T-helper 2 cell (primary cell): ENCODE measurements around the gene HES6.
A peak's percentile ranks its signal among the peaks of the same experiment; 100 is the strongest.

Source experiments
- DNase-seq, 5 experiments: peaks; one replicate each; pipeline versions ENCODE4 v3.0.0 to v3.0.0-alpha.2; 2012 to 2022

HES6 gene

DNA sequence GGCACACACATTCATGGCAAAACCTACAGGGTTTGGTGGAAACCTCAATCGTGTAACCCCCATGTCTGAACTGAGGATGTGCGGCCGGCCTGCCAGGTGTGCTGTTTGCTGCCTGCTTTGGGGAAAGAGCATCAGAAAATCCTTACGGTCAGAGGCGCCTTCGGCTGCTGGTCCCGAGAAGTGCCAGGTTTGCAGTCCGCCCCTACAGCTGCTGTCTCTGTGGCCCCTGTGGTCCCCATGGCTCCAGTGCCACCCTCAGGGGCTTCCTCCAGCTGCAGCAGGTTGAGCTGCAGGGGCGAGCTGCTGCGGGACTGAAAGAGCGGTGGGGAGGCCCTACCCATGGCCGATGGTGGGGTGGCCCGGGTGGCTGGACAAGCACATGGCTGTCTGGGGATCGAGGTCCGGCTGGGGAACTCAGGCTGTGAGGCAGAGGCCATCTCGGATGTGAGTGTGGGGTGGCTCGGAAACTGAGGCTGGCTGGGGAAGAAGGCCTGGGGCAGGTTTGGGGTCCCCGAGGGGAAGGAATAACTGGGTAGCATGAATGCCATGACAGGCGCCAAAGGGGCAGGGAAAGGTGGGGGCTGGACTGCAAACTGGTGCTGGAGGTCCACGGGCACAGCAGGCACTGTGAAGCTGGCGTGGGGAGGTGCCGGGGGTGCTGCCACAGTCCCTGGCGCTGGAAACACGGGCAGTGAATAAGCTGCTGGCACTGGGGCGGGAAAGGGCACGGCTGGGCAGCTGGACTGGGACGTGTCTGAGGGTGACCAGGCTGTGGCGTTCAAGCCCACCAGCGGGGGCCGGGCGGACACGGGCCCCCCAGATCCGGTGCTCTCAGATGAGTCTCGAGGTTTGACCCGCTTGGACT is 13.2 kb upstream of the HES6 start:
- DNase-seq: no peak

DNA sequence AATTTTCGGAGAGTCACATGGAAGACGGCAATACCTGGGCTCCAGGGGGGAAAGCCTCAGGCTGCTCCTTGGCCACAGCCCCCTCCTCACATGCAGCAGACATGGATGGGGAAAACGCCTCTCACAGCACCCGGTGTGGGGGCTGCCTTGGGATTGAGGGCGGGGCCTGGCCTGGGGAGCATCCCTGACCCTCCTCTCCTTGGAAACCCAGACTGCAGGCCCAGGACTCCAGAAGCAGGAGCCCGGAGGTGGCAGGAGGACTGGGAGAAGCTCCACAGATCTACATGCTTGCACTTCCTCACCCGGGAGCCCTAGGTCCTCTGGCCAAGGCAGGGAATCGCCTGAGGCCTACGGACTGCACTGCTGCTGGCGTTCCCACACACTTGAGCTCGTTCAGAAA is 12.1 kb upstream of the HES6 start:
- no peak for DNase-seq

DNA sequence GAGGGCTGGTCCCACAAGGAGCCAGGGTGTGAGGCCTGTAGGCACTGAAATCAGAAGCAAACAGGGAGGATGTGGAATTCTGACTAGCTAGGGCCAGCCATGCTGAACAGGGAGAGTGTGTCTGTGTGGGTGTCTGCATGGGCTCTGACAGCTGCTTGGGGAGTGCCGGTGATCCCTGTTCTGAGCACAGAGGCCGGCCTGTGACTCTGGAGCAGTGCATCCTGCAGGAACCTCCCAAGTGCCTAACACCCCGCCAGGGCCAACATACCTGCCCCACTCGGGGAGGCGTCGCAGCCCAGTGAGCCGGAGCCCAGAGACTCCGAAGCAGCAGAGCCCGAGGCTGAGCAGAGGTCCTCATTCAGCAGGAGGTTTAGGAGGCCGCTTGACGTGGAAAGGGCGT is 11.5 kb upstream of the HES6 start:
- no peak for DNase-seq

DNA sequence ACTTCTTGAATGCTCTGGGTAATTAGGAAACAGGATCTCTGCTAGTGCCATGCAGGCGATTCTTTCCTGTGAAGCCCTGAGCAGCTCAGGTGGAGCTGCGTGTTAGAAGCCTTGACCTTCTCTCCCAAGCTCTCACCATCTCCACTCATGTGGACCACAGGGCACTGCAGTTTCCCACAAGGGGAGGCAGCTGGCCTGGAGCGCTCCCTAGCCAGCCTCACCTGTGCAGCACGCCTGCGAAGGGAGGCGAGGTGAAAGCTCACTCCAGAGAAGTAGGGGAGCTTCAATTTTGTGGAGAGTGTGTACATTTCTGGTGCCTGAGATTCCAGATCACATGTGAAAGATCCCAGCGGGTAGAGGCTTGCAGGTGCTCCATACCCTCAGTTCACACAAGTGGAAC is 11.1 kb upstream of the HES6 start:
- DNase-seq: no peak

DNA sequence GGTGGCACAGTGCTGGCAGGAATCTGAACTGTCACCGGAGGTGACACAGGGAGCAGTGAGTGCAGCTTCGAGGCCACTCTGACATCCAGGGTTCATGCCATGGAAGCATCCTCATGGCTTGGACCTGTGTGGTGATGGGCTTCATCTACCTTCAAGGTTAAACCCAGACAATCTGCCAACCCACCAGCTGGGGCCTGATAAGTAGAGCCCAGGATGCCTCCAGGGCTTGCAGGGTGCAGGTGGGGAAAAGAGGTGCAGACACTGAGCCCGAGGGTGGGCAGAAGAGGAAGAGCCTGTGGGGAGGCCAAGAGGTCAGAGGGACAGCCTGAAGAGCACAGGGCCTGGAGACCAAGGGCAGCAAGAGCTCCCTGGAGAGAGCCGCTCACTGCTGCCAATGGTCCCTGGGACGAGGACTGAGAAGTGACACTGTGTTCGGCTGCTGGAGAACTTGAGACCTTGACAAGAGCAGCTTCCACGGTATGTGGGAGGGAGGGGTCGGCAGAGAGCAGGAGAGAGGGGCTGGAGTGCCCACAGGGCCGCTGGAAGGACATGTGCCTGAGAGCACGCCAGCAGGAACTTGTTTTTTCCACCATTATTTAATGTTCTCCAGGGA is 8.1 kb upstream of the HES6 start:
- DNase-seq: no peak

DNA sequence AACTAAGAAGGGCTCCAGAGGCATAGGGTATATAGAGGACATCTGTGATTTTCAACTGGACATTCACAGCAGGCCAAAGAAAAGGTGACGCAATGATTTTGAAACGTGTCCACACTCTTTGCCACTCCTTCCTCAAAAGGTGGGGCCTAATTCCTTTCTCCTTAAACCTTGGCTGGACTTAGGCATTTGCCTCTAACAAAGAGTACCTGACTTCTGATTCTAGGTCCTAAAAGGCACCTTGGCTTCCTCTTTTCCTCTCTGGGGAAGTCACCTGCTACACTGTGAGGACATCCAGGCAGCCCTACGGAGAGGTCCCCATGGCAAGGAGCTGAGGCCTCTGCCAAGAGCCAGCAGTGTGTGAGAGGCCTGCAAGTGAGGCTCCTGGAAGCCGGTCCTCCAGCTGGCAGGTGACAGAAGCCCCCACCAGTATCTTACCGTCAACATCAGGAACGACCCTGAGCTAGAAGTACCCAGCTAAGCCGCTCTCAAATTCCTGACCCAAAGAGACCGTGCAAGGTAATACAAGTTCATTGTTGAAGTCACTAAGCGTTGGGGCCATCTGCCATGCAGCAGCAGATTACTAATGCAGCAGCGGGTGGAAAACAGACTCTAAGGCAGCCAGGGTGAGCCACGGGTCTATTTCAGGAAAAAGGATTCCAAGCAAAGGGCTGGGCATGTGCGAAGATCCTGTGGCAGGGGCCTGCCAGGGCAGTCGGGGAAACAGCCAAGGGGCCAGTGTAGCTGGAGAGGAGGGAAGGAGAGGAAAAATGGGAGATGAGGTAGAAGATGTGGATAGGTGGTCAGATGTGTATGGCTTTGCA is 7.4 kb upstream of the HES6 start:
- no peak for DNase-seq

DNA sequence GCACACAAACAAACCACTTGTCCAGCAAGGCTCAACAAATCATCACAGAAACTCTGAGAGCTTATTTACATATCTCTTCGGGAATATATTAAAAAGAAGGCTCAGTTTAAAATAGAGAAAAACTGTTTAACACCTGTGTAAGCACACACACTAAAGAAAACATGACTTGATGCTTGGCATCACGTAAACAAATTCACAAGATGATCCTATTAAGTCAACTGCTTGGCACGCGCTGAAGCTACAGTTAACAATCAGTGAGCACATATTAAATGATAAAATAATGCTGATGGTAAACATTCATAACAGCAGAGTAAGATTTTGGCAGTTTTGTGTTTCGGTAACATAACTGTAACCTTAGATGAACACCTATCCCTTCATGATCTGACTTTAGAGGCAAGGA is 4.3 kb upstream of the HES6 start:
- DNase-seq: no peak

DNA sequence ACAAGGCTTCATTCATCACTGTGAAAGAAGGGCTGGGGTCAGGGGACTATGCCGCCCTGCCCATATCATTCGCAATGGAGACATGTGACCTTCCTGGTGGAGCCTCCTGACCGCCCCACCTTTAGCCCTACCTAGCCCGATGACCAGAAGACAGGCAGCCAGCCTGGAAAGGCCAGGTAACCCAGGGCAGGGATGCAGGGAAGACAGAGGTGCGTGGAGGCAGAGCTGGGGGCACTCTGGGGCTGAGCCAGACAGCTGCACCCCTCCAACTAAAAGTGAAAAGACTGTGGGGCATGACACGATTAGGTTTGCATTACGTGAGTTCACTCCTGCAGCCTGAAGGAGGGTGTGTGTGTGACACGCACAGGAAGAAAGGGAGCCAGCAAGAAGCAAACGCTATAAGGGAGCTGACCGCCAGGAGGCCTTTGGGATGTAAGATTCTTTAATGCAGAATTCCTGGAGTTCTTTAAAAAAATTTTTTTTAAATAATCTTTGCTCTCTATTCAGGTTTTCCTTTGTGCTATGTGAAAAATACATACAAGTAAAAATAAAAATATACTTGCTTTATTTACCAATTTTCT is 3.7 kb upstream of the HES6 start:
- DNase-seq: no peak

DNA sequence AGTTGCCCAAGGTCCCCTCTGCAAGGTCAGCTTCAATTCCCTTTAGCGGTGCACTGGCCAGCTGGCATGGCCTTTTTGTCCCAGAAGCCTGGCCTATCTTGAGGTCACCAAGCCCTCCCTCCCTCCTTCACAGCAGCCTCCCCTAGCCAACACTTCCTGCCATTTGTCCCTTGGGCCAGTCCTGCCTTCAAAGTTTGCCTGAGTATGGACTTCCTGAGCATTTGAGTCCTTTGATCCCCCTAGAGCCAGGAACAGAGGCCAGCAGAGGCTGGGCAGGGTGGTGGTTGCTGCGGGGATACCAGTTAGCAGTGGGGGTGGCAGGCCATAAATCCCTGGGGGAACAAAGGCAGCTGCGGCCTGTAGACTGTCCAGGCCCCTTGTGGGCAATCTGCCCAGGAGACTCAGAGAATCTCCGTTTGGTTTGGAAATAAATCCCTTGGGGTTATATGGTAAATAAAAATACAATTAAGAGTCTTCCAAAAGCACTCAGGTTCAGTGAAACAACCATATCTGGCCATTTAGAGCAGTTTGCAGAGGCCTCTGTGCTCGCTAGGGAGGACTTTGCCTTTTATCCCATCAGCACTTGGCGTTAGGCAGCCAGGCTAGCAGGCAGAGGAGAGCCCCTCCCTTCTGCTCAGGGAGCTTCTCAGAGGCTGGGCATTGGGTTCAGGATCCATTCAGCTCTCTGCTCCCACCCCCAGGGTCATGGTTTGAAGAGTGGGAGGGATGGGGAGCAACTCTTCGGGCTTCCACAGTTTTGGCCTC is 3.1 kb upstream of the HES6 start:
- no peak for DNase-seq

DNA sequence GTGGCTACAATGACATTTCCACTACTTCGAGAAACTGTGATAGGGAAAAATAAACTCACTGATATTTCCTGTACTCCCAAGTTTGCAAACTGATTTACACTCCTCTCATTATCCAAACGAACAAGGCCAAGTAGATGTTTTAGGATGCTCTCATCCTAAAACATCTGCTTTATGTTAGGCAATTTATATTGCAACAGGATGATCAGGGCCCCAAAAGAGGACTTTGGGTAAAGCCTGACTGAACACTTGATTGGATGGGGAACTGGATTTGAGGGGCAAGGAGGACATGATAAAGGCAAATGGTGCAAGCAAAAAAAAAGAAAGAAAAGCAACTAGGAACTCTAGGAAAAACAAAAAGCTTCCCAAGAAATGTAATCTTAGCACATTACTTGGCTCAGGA is 2.1 kb upstream of the HES6 start:
- no peak for DNase-seq

DNA sequence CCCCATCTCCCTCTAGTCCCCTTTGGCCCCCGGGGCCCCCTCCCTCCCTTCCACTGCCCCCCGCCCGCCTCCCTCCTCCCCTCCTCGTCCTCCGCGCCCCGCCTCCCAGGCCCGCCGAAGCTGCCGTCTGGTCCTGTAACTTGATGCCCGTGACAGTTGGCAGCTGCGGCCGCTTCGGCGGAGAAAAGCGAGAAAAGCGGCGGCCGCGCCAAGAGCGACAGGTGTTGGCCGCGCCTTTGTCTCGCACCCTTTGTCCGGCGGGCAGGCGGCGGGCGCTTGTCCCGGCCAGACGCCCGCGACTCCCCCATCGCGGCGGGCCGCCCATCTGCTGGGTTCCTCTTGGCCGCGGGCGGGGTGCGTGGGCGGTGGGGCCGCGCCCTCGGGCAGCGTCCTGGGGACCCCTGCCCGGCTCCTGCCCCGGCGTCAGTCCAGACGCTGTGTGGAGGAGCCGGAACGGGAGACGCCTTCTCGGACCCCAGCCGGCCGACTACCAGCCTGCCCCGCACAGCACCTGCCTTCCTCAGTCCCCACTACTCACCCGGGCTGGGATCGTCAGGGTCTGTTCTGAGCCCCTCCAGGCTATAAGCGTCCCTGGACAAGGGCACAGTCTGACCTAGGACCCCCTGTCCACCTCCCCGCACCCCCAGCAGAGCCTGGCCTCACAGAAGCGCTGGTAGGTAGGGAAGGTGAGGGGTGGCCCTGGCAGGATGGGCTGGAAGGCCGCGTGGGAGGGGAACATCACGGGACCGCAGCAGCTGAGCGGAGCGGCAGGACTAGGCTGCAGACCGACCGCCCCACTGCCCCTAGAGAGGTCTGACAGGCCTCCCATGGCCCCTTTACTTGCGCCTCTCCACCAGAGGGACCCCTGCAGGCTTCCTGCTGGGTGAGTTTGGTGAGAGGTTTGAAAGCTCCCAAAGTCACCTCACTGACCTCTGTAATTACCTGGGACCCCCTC is 1.2 kb upstream of the HES6 start:
- peak in 1 of 5 experiments; percentile 29 for DNase-seq

DNA sequence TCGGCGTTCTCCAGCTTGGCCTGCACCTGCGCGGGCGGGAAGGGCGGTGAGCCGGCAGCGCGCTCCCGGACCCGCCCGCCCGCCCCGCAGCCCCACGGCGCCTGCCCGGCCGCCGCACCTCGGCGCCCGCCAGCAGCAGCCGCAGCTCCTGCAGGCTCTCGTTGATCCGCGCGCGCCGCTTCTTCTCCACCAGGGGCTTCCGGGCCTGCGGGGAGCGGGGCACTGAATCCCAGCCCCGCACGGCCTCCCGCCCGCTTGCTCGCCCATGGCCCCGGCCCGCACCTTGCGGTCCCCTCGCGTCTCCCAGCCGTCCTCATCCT is 335 bp downstream of the HES6 start:
- DNase-seq: peak in 3 of 5 experiments; percentile 31 to 36 (median 35)

DNA sequence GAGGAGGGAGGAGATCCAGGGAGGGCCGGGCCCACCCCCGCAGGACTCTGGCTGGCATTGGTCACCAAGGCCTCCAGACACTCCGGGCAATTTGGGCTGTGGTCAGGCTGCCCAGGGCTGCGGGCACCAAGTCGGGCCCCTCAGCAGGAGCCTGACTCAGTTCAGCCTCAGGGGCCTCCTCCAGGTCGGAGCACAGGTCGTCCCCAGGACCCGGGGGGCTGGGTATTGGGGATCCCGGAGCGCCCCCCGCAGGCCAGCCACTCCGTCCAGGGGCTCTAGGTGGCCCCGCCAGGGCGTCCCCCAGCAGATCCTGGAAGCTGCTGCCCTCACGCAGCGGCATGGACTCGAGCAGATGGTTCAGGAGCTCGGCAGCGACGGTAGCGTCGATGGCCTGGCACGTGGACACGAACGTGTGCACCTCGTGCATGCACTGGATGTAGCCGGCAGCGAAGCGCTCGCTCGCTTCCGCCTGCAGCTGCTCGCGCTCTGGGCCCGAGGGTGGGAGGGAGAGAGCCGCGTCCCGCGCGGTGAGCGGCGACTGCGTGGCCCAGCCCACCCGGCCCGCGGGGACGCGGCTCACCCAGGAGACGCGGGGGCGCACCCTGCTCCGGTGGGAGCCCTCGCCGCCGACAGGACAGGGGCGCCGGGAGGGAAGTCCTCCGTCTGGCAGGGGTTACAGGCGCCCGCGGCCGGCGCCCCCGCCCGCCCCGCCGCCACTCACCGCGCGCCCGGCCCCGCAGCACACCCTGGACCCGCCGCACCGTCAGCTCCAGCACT is 884 bp downstream of the HES6 start:
- peak in 1 of 5 experiments; percentile 73 for DNase-seq

DNA sequence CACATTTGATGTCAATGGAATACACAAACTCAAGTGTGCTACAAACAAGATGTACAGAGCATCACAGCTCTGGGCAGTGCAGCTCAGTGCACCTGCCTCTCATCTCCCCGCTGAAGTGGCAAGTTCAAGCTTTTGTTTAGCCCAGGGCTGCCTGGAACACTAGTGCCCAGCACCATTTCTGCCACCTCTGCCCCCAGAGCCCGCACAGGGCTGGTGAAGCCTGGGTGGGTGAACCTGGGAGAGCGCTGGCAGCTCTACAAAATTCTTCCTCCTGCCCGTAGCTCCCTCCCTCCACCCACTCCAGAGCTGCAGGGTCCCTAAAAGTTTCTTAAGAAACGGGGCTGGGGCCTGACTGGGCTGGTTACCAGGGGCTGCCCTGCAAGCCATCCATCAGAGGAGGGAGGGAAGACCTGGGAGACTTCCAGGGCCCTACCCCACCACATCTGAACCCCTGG is 1.5 kb downstream of the HES6 start:
- no peak for DNase-seq

DNA sequence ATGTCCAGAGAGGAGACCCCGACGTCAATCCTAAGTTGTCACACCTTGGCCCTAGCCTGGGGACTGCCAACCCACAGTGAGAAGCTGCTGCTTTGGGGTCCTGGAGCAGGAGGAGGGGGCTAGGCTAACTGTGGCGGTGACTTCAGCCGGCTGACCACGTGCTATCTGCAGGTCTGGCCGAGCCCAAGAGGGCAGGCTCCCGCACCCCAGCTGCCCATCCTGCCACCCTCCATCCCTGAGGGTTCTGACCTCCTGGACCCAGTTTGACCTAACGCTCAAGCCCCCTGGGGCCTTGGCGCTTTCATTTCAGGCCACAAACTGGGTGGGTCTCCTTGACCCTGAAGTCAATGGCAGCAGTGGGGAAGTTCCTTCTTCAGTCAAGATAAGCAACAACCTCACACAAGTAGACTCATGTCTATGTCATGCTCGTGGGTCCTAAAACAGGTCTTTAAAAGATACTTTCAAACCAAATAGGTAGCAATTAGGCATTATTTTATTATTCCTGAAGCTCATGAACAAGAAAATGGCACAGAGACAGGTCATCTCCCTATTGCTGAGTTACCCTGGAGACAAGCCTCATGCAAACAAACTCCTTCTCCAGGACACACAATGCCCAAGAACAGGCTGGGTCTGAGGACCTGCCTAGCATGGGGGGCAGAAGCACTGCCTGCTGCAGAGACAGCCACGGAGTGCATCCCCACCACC is 2.3 kb downstream of the HES6 start:
- DNase-seq: no peak

DNA sequence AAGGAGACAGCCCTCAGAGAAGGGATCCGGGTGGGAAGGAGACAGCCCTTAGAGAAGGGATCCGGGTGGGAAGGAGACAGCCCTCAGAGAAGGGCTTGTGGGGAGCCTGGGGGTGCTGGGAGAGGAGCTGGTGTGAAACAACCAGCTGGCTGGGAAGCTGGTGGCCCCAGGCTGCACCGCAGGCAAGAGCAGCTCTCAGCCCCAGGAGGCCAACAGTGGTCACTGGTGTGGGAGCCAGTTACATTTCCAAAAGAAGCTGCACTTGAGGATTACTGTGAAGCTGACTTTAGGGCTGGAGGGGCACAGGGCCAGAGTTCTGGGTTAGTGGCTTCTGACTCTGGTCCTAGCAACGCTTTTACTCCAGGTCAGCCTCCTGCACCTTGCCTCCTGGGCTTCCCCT is 3.3 kb downstream of the HES6 start:
- DNase-seq: no peak

DNA sequence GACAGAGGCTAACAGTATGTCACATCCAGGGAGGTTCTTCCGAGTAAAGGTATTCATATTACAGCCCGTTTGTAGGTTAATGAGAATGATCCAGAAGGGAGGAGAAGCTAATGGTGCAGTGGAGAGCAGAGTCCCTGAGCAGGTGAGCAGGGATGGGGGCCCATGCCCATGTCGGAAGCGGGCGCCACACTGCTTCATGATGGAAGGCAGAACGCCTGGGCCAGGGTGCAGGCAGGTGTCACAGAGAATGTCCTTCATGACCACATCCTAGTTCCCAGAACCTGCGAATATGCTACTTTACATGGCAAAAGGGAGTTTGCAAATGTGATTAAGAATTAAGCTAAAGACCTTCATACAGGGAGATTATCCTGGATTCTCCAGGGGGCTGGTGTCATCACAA is 4.0 kb downstream of the HES6 start:
- no peak for DNase-seq

DNA sequence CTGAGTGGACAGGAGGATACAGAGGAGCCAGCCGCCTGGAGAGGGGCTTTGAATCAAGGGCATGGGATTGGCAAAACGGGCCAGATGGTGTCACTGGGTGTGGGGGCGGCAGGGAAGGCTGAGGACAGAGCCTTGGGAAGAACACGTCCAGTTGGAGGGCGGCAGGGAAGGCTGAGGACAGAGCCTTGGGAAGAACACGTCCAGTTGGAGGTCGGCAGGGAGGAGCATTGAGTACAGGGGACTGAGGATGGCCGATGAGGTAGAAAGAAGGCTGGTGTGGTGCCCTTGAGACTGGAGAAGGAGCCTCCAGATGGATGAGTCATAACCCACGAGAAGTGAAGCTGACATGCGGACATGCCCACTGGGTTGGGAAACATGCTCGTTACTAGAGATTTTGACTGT is 4.5 kb downstream of the HES6 start:
- no peak for DNase-seq

DNA sequence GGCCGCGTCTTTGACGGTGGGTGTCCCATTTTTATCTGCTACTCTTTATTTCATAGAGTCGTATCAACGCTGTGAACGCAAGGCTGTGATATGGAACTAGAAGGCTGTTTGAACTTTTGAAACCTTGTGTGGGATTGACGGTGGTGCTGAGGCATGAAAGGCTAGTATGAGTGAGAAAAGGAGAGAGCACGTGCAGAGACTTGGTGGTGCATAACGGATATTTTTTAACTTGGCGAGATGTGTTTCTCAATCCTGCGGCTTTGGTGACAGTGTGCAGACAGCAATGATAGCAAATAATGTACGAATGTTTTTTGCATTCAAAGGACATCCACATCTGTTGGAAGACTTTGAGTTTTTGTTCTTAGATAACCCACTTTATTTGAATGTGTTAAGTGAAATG is 6.2 kb downstream of the HES6 start:
- no peak for DNase-seq

DNA sequence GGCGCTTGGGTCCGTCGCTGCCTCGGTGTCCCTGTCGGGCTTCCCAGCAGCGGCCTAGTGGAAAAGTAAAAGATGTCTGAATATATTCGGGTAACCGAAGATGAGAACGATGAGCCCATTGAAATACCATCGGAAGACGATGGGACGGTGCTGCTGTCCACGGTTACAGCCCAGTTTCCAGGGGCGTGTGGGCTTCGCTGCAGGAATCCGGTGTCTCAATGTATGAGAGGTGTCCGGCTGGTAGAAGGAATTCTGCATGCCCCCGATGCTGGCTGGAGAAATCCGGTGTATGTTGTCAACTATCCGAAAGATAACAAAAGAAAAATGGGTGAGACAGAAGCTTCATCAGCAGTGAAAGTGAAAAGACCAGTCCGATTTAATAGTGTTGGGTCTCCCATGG is 8.0 kb downstream of the HES6 start:
- DNase-seq: no peak
